HUES64 (cell line): ENCODE measurements around the gene MACROD2.
A peak's percentile ranks its signal among the peaks of the same experiment; 100 is the strongest.

Experiments
- H3K27ac ChIP-seq: 2 replicates; pipeline ENCODE4 v1.7.0; 2013; ENCODE audit warnings: low read depth, low read length, inconsistent platforms
- H3K27me3 ChIP-seq: 2 replicates; pipeline ENCODE4 v1.6.1; 2013; ENCODE audit warnings: mild to moderate bottlenecking, low read length; ENCODE audit not compliant: insufficient read depth
- H3K36me3 ChIP-seq: 2 replicates; pipeline ENCODE4 v1.6.1; 2013; ENCODE audit warnings: mild to moderate bottlenecking, low read length; ENCODE audit not compliant: insufficient read depth
- H3K4me1 ChIP-seq: 2 replicates; pipeline ENCODE4 v1.6.1; 2013; ENCODE audit warnings: mild to moderate bottlenecking, low read length, moderate library complexity; ENCODE audit not compliant: insufficient read depth
- H3K4me3 ChIP-seq: 2 replicates; pipeline ENCODE4 v1.5.1; 2013; ENCODE audit warnings: mild to moderate bottlenecking, low read length, moderate library complexity
- H3K9ac ChIP-seq: 2 replicates; pipeline ENCODE4 v1.6.1; 2013; ENCODE audit warnings: mild to moderate bottlenecking, low read depth, low read length
- H3K9me3 ChIP-seq: 2 replicates; pipeline ENCODE4 v1.6.1; 2013; ENCODE audit warnings: low read depth, low read length; ENCODE audit not compliant: insufficient read depth
- WGBS: fragments of 150-250, 120-280 bp; methylation state at CpG from one replicate; pipeline ENCODE4 v1.1.7; 2013; ENCODE audit warnings: missing lambda C conversion rate; 5-methylcytosine and 5-hydroxymethylcytosine counted together

MACROD2 gene

GRCh38 chr20:15561707-15562404 lies 1566.5 kb downstream of the MACROD2 start:
- 44% methylated on average over 4 of the region's 5 CpGs for WGBS
- Histone ChIP-seq H3K9ac (no peak overlapping the region), H3K27ac (peak overlapping the region; percentile 70; the same call in 1 of the 2 replicates)

GRCh38 chr20:15563836-15564235 lies 1568.5 kb downstream of the MACROD2 start:
- H3K27ac ChIP-seq, result no peak overlapping the region
- H3K9ac ChIP-seq, result no peak overlapping the region
- H3K4me3 ChIP-seq, result no peak overlapping the region
- H3K27me3 ChIP-seq, result no peaks in the 10 kb centered on the region
- H3K36me3 ChIP-seq, result no peaks in the 10 kb centered on the region
- H3K4me1 ChIP-seq, result peaks cover 25% of the 10 kb centered on the region
- 100% methylated on average over 3 of the region's 4 CpGs for WGBS
- no peaks in the 10 kb centered on the region; the same call in 1 of the 2 replicates for H3K9me3 ChIP-seq

More at GRCh38 chr20:15561707-15562404, 1566.5 kb downstream of the MACROD2 start:
- no peaks in the 10 kb centered on the region for H3K36me3 ChIP-seq
- H3K4me3 ChIP-seq, result no peak overlapping the region
- no peaks in the 10 kb centered on the region for H3K27me3 ChIP-seq
- H3K9me3 ChIP-seq, result no peaks in the 10 kb centered on the region; the same call in 1 of the 2 replicates
- peaks cover 25% of the 10 kb centered on the region for H3K4me1 ChIP-seq

- 84% methylated on average over 2 of the region's 3 CpGs for WGBS
- no peak overlapping the region for H3K27ac ChIP-seq
- H3K9me3 ChIP-seq, result no peaks in the 10 kb centered on the region
- no peak overlapping the region for H3K9ac ChIP-seq
- no peaks in the 10 kb centered on the region for H3K27me3 ChIP-seq
- no peaks in the 10 kb centered on the region for H3K36me3 ChIP-seq
- peaks cover 25% of the 10 kb centered on the region for H3K4me1 ChIP-seq
- no peak overlapping the region for H3K4me3 ChIP-seq
Measured at GRCh38 chr20:15564981-15565380, 1569.7 kb downstream of the MACROD2 start.

DNA sequence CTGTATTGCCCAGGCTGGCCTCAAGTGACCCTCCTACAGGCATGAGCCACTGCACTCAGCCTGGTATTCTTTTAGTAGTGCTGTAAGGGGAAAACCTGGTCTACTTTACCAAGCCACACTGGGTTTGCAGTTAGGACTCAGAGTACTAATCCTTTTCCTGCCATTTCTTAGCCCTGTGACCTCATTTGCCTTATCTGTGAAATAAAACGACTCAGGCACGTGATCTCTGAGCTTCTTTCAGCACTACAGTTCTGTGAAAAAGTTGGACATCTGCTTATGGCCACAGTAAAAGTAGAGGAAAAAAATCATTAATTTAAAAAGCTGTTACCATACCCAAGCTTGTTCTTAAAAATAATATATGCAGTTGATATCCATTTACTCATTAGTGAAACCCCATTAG lies 1570.5 kb downstream of the MACROD2 start:
- 95% methylated on average over 2 of the region's 2 CpGs for WGBS
- Histone ChIP-seq H3K36me3 (no peaks in the 10 kb centered on the region), H3K9ac (no peak overlapping the region), H3K4me1 (peaks cover 23% of the 10 kb centered on the region), H3K9me3 (no peaks in the 10 kb centered on the region), H3K27ac (no peak overlapping the region), H3K4me3 (no peak overlapping the region), H3K27me3 (no peaks in the 10 kb centered on the region)

DNA sequence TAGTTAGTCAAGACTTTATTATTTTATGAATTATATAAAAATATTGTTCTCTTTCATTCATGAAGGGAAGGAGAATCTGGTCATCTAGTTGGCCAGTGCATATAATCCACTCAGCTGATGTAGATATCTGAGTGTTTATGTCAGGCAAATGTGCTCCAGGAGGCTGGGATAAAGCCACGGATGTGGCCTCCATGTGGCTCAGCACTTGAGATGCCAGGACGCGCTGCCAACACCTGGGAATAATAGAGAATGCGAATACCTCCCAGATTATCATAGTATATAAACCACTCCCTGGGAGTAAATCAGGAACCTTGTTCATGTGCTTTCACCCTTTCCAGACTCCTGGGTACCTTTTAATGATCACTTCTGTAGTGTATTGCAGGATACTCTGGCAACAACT lies 1571.9 kb downstream of the MACROD2 start:
- H3K36me3 ChIP-seq, result no peaks in the 10 kb centered on the region
- H3K27ac ChIP-seq, result no peak overlapping the region
- no peaks in the 10 kb centered on the region for H3K27me3 ChIP-seq
- H3K4me3 ChIP-seq, result no peak overlapping the region
- peaks cover 9% of the 10 kb centered on the region for H3K4me1 ChIP-seq
- 97% methylated on average over 4 of the region's 4 CpGs for WGBS
- no peaks in the 10 kb centered on the region for H3K9me3 ChIP-seq
- no peak overlapping the region for H3K9ac ChIP-seq

GRCh38 chr20:15570156-15570555 lies 1574.8 kb downstream of the MACROD2 start:
- no peak overlapping the region for H3K4me3 ChIP-seq
- WGBS, result 95% methylated on average over 4 of the region's 4 CpGs
- H3K27me3 ChIP-seq, result no peaks in the 10 kb centered on the region
- no peaks in the 10 kb centered on the region for H3K9me3 ChIP-seq
- H3K4me1 ChIP-seq, result no peaks in the 10 kb centered on the region
- no peak overlapping the region for H3K27ac ChIP-seq
- no peaks in the 10 kb centered on the region for H3K36me3 ChIP-seq
- no peak overlapping the region for H3K9ac ChIP-seq

DNA sequence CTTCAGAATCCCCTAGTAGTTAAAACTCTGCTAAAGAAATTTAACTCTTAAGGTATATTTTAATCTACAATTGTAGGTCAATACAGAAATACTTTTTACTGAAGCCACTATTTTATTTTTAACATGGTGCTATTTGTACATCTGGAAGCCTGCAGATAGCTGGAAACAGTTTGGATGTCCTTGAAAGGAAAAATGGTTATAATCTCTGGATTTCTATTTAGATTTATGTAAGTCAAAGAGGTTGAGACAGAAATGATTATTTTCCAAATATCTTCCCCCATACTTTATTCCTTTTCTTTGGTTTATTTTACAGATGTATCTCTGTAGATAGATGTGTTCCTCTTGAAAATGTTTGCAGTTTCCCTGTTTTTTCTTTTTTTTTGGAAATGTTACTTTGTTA lies 1575.7 kb downstream of the MACROD2 start:
- Histone ChIP-seq H3K27me3 (no peaks in the 10 kb centered on the region), H3K9me3 (no peaks in the 10 kb centered on the region)

DNA sequence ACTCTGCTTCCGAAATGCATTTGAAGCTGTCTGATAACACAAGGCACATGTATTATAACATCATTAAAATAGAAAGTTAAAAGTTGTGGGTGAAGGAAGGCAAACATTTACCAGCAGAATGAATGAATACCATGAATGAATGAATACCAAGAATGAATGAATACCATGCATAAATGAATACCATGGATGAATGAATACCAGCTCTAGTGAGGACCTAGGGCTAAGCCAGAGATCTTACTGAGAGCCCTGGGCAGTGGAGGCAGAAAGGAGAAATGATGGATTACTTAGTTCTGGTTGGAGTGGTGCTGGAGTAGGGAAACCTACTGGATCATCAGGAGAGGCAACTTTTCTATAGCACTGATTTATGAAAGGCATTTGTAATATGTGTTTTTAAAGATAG lies 1579.9 kb downstream of the MACROD2 start:
- no CpG with 5 or more reads among the region's 1 CpG for WGBS
- H3K27ac ChIP-seq, result no peak overlapping the region
- H3K9me3 ChIP-seq, result no peaks in the 10 kb centered on the region
- no peaks in the 10 kb centered on the region for H3K27me3 ChIP-seq
- H3K9ac ChIP-seq, result no peak overlapping the region
- H3K36me3 ChIP-seq, result no peaks in the 10 kb centered on the region
- H3K4me1 ChIP-seq, result peaks cover 8% of the 10 kb centered on the region; the same call in 1 of the 2 replicates
- no peak overlapping the region for H3K4me3 ChIP-seq

More for the DNA sequence above, 1575.7 kb downstream of the MACROD2 start:
- no peak overlapping the region for H3K27ac ChIP-seq
- no peaks in the 10 kb centered on the region for H3K4me1 ChIP-seq
- H3K9ac ChIP-seq, result no peak overlapping the region
- H3K36me3 ChIP-seq, result no peaks in the 10 kb centered on the region
- H3K4me3 ChIP-seq, result no peak overlapping the region

GRCh38 chr20:15576411-15576810 lies 1581.1 kb downstream of the MACROD2 start:
- Histone ChIP-seq H3K27me3 (no peaks in the 10 kb centered on the region), H3K36me3 (no peaks in the 10 kb centered on the region), H3K9me3 (no peaks in the 10 kb centered on the region), H3K4me1 (peaks cover 10% of the 10 kb centered on the region; the same call in 1 of the 2 replicates), H3K27ac (no peak overlapping the region), H3K9ac (no peak overlapping the region), H3K4me3 (no peak overlapping the region)

DNA sequence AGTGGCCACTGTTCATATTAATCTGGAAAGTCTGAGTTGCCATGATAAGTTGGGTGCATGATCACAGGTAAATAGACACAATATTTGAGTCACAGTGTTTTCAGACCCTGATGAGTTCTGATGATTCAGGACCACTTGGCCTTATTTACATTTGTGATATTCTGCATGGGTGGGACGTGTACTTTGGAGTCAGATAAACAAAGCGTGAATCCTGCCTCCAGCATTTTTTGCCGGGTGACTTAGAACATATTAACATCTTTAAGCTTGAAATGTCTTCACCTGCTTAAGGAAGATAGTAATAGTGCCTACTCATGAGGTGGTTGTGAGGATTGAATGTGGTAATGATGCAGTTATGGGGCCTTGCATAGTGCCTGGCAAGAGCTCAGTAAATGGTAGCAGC lies 1582.8 kb downstream of the MACROD2 start:
- H3K27ac ChIP-seq, result no peak overlapping the region
- peaks cover 10% of the 10 kb centered on the region; the same call in 1 of the 2 replicates for H3K4me1 ChIP-seq
- 94% methylated on average over 3 of the region's 3 CpGs for WGBS
- H3K27me3 ChIP-seq, result no peaks in the 10 kb centered on the region
- H3K9ac ChIP-seq, result no peak overlapping the region
- no peaks in the 10 kb centered on the region for H3K9me3 ChIP-seq
- H3K4me3 ChIP-seq, result no peak overlapping the region
- H3K36me3 ChIP-seq, result no peaks in the 10 kb centered on the region

DNA sequence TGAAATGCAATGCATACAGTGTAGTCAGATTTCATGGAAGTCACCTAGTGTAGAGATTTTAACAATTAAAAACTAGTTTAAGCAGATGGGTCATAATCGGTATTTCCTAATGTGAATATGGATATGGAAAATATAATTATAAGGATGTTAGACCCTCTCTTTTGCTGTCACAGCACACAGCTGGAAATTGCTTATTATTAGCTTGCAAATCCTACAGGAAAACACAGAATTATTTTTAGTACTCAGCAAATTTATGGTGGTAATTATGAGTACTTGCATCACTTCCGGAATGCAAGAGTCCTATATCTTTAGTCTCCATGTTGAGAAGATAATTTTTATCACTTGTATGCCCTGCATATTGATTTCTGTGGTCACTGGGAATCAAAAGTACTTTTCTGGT lies 1584.4 kb downstream of the MACROD2 start:
- WGBS, result 95% methylated on average over 2 of the region's 2 CpGs

More for the DNA sequence above, 1584.4 kb downstream of the MACROD2 start:
- no peaks in the 10 kb centered on the region for H3K9me3 ChIP-seq
- H3K27me3 ChIP-seq, result no peaks in the 10 kb centered on the region
- no peak overlapping the region for H3K4me3 ChIP-seq
- no peak overlapping the region for H3K9ac ChIP-seq
- peaks cover 10% of the 10 kb centered on the region; the same call in 1 of the 2 replicates for H3K4me1 ChIP-seq
- no peaks in the 10 kb centered on the region for H3K36me3 ChIP-seq
- H3K27ac ChIP-seq, result no peak overlapping the region
